Measurements from ENCODE around the gene FOXO3B. TPM values are rescaled to one million over a fixed set of nuclear protein-coding genes. Genes with fewer than 3 reads are reported as not detected.
"Not testable (repeated sequence)": the region's sequence is repeated elsewhere in the genome, so short reads cannot be mapped to it uniquely, and the experiment has no call there.

FOXO3B gene
- total and polyA plus RNA-seq, 8 donors, result 0.25 to 3.9 (median 3.5) TPM; not detected in 1

- Histone ChIP-seq H3K9me3 (peaks cover 2 to 60% (median 31%) of the 10 kb centered on the region in 4 donors), H3K36me3 (peaks cover 0 to 45% (median 21%) of the 10 kb centered on the region in 4 donors)
- H3K27ac ChIP-seq; H3K27me3 ChIP-seq; DNase-seq; H3K4me3 ChIP-seq; H3K4me1 ChIP-seq; intact Hi-C loops (cut with DNase I; ENCODE audit: low total_unique reads): not testable (repeated sequence)
- WGBS, 5 donors, result 60 to 99% (median 92%) methylated on average over 1 to 3 of the region's 3 CpGs
Observed at GRCh38 chr17:18667535-18667934, 14.6 kb downstream of the FOXO3B start.

- WGBS, 5 donors, result 60 to 84% (median 69%) methylated on average over 1 to 2 of the region's 2 CpGs
- H3K4me1 ChIP-seq; H3K27ac ChIP-seq; intact Hi-C loops (cut with DNase I; ENCODE audit: low total_unique reads); H3K4me3 ChIP-seq; DNase-seq; H3K27me3 ChIP-seq: not testable (repeated sequence)
- Histone ChIP-seq H3K9me3 (peaks cover 2 to 66% (median 43%) of the 10 kb centered on the region in 4 donors), H3K36me3 (peaks cover 0 to 33% (median 9%) of the 10 kb centered on the region in 4 donors)
Observed at GRCh38 chr17:18666326-18666725, 15.8 kb downstream of the FOXO3B start.

GRCh38 chr17:18661924-18662624, 20.0 kb downstream of the FOXO3B start:
- peaks cover 7 to 60% (median 41%) of the 10 kb centered on the region in 4 donors for H3K9me3 ChIP-seq
- DNase-seq; H3K27ac ChIP-seq; intact Hi-C loops (cut with DNase I; ENCODE audit: low total_unique reads); H3K27me3 ChIP-seq; H3K4me3 ChIP-seq; H3K4me1 ChIP-seq; H3K36me3 ChIP-seq: not testable (repeated sequence)
- WGBS, 5 donors, result 87 to 96% (median 93%) methylated on average over 5 of the region's 5 CpGs

GRCh38 chr17:18650094-18650493, 32.0 kb downstream of the FOXO3B start:
- H3K9me3 ChIP-seq; H3K36me3 ChIP-seq; H3K4me3 ChIP-seq; H3K27me3 ChIP-seq; H3K4me1 ChIP-seq; H3K27ac ChIP-seq; intact Hi-C loops (cut with DNase I; ENCODE audit: low total_unique reads); DNase-seq: not testable (repeated sequence)
- 43 to 66% (median 52%) methylated on average over 16 to 23 of the region's 23 CpGs for WGBS, 5 donors

GRCh38 chr17:18644291-18644690, 37.8 kb downstream of the FOXO3B start, which contains the start of gene TBC1D28:
TSS of gene TBC1D28 (minus strand) at chr17:18644391. CDS start at chr17:18641352, 3,039 bp downstream.
- H3K4me3 ChIP-seq; H3K4me1 ChIP-seq; DNase-seq; H3K36me3 ChIP-seq; H3K9me3 ChIP-seq; H3K27me3 ChIP-seq; intact Hi-C loops (cut with DNase I; ENCODE audit: low total_unique reads); H3K27ac ChIP-seq: not testable (repeated sequence)
- 89 to 100% (median 93%) methylated on average over 5 to 9 of the region's 9 CpGs for WGBS, 5 donors

GRCh38 chr17:18643124-18643523, 39.0 kb downstream of the FOXO3B start:
- H3K9me3 ChIP-seq; DNase-seq; intact Hi-C loops (cut with DNase I; ENCODE audit: low total_unique reads); H3K4me3 ChIP-seq; H3K4me1 ChIP-seq; H3K27me3 ChIP-seq; H3K36me3 ChIP-seq; H3K27ac ChIP-seq: not testable (repeated sequence)
- 66 to 89% (median 86%) methylated on average over 2 to 4 of the region's 6 CpGs for WGBS, 5 donors

- 81 to 98% (median 83%) methylated on average over 4 to 13 of the region's 13 CpGs for WGBS, 5 donors
- peaks cover 0 to 36% (median 7%) of the 10 kb centered on the region in 3 donors for H3K27me3 ChIP-seq
- H3K36me3 ChIP-seq; H3K27ac ChIP-seq; H3K4me3 ChIP-seq; DNase-seq; H3K9me3 ChIP-seq; H3K4me1 ChIP-seq; intact Hi-C loops (cut with DNase I; ENCODE audit: low total_unique reads): not testable (repeated sequence)
Observed at GRCh38 chr17:18638357-18638756, 43.8 kb downstream of the FOXO3B start.

GRCh38 chr17:18636237-18636636, 45.9 kb downstream of the FOXO3B start:
- H3K4me1 ChIP-seq; H3K4me3 ChIP-seq; H3K27ac ChIP-seq; H3K36me3 ChIP-seq; H3K9me3 ChIP-seq; intact Hi-C loops (cut with DNase I; ENCODE audit: low total_unique reads): not testable (repeated sequence)
- 64 to 78% (median 73%) methylated on average over 7 of the region's 7 CpGs for WGBS, 5 donors
- H3K27me3 ChIP-seq, result peaks cover 0 to 54% (median 7%) of the 10 kb centered on the region in 3 donors
- DNase-seq, result peak in 1 of 2 donors; percentile 3

GRCh38 chr17:18635773-18636172, 46.3 kb downstream of the FOXO3B start:
- H3K9me3 ChIP-seq; H3K4me1 ChIP-seq; DNase-seq; intact Hi-C loops (cut with DNase I; ENCODE audit: low total_unique reads); H3K4me3 ChIP-seq; H3K36me3 ChIP-seq; H3K27ac ChIP-seq: not testable (repeated sequence)
- 71 to 95% (median 89%) methylated on average over 4 to 5 of the region's 7 CpGs for WGBS, 5 donors
- peaks cover 0 to 56% (median 7%) of the 10 kb centered on the region in 3 donors for H3K27me3 ChIP-seq

GRCh38 chr17:18634550-18635263, 47.4 kb downstream of the FOXO3B start:
- Histone ChIP-seq H3K27me3 (peaks cover 0 to 60% (median 7%) of the 10 kb centered on the region in 3 donors), H3K4me3 (peak overlapping the region in 3 of 4 donors; percentile 6 to 28 (median 9))
- H3K9me3 ChIP-seq; H3K4me1 ChIP-seq; H3K36me3 ChIP-seq; H3K27ac ChIP-seq; intact Hi-C loops (cut with DNase I; ENCODE audit: low total_unique reads): not testable (repeated sequence)
- peak in 1 of 2 donors; percentile 31 for DNase-seq
- WGBS, 5 donors, result 15 to 37% (median 18%) methylated on average over 28 to 56 of the region's 56 CpGs

Measured in stomach (tissue), 9 donors.